Right lobe of liver (tissue), 4 donors: ENCODE data around the gene CDC16.

Experiments used
- CTCF ChIP-seq, 4 donors: fragments of 200-600 bp in 3 of 4; fragments of 450-650 bp in 1 of 4; IDR thresholded peaks; one replicate each; pipeline versions ENCODE4 v1.5.1 to v1.8.0; 2016 to 2022; ENCODE audit warnings: antibody characterized with exemption in 4 of 4, mild to moderate bottlenecking in 2 of 4
- POLR2A ChIP-seq: fragments of 450-650 bp; IDR thresholded peaks from one replicate; pipeline ENCODE4 v1.6.1; 2017; ENCODE audit warnings: antibody characterized with exemption, mild to moderate bottlenecking
- donor health status: DM: no; HTN: no; CAD: no.
- donor health status: DM: no; HTN: no; CAD: no.
- donor health status: DM: no; HTN: yes; CAD: no.

DNA sequence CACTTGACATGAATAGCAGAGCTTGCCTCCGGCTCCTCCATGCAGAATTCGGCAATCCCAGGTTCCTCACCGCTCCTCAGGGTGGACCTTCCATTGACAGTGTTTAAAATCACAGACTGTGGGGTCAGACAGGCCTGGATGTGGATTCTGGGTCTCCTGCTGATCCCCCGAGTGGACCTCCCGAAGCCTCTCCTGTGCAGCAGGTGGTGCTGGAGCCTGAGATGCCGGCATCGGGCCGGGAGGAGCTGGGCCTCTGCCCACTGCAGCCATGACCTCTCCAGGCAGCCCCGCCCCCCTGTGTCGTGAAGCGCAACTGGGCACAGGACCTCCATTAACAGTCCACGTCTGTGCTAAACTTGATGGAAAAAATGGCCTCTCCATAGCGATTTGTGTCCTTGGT is 10.5 kb upstream of the CDC16 start:
- TF ChIP-seq CTCF (IDR thresholded peaks at IDR 0.05) (no peak), POLR2A (no peak)
